Right ventricle myocardium inferior (tissue), 1 donor: ENCODE results near the gene UGT2B7. TPM values are rescaled to one million over a fixed set of nuclear protein-coding genes. Genes with fewer than 3 reads are reported as not detected.
"Not testable (repeated sequence)": the region's sequence is repeated elsewhere in the genome, so short reads cannot be mapped to it uniquely, and the experiment has no call there.

Source experiments
- ATAC-seq: fragments of 200-7000 bp; cut with Tn5 transposase; one replicate; pipeline ENCODE4 v1.9.1; 2020; ENCODE audit warnings: mild to moderate bottlenecking, moderate library complexity
- DNase-seq: peaks from one replicate; pipeline ENCODE4 v3.0.0; 2021; ENCODE audit errors: missing footprints
- intact Hi-C: fragments of 100-400 bp; cut with DNase I; formaldehyde crosslinking; loops from one replicate; pipeline ENCODE4 v1.11.0; 2022
- total RNA-seq: library from RNA; stranded (reverse); fragmentation: NEBNext Ultra II Directional; extraction: Animal tissue kit (Norgen Biotek cat#: 25700); gene quantifications from one replicate; pipeline ENCODE4 v1.2.1, GENCODE V29; 2021
- donor health status: DM: no; HTN: yes; CAD: no; lungs with severe emphysema.

UGT2B7 gene
- total RNA-seq, 1 donor from 2014 or later: not detected

GRCh38 chr4:69075061-69075792 is 21.0 kb upstream of the UGT2B7 start:
- DNase-seq: no peak
- no peak for ATAC-seq
- intact Hi-C loops: no loop called here

GRCh38 chr4:69078852-69079251 is 17.4 kb upstream of the UGT2B7 start:
- no peak for ATAC-seq

GRCh38 chr4:69088473-69088872 is 7.8 kb upstream of the UGT2B7 start:
- intact Hi-C loops: no loop called here
- ATAC-seq (no peak), DNase-seq (no peak)

More at GRCh38 chr4:69078852-69079251, 17.4 kb upstream of the UGT2B7 start:
- DNase-seq: no peak
- intact Hi-C loops: no loop called here

- DNase-seq: no peak
- intact Hi-C loops: no loop called here
- no peak for ATAC-seq
Observed at GRCh38 chr4:69089388-69089787, 6.9 kb upstream of the UGT2B7 start.

- DNase-seq: no peak
- intact Hi-C loops: no loop called here
- no peak for ATAC-seq
Observed at GRCh38 chr4:69092190-69092589, 4.1 kb upstream of the UGT2B7 start.

- intact Hi-C loops: no loop called here
- DNase-seq: no peak
- ATAC-seq: no peak
Observed at GRCh38 chr4:69092980-69093568, 3.2 kb upstream of the UGT2B7 start.

- ATAC-seq: no peak
- DNase-seq: no peak
- intact Hi-C loops: no loop called here
Observed at GRCh38 chr4:69093681-69094080, 2.6 kb upstream of the UGT2B7 start.

GRCh38 chr4:69095301-69095731 is 958 bp upstream of the UGT2B7 start:
- ATAC-seq (no peak), DNase-seq (no peak)
- intact Hi-C loops: no loop called here

GRCh38 chr4:69096810-69097209 is 536 bp downstream of the UGT2B7 start:
- intact Hi-C loops: no loop called here
- ATAC-seq (no peak), DNase-seq (no peak)

GRCh38 chr4:69098470-69098869 is 2.2 kb downstream of the UGT2B7 start:
- DNase-seq (no peak), ATAC-seq (no peak)
- intact Hi-C loops: no loop called here

GRCh38 chr4:69099910-69100309 is 3.6 kb downstream of the UGT2B7 start:
- intact Hi-C loops: no loop called here
- ATAC-seq: no peak
- DNase-seq: no peak

GRCh38 chr4:69102668-69103067 is 6.4 kb downstream of the UGT2B7 start:
- DNase-seq, ATAC-seq, intact Hi-C loops: not testable (repeated sequence)

- no peak for DNase-seq
- intact Hi-C loops: no loop called here
- ATAC-seq: no peak
Observed at GRCh38 chr4:69104719-69105275, 8.5 kb downstream of the UGT2B7 start.

- DNase-seq, intact Hi-C loops: not testable (repeated sequence)
Observed at GRCh38 chr4:69115151-69115850, 19.0 kb downstream of the UGT2B7 start.

GRCh38 chr4:69115851-69116213 is 19.6 kb downstream of the UGT2B7 start:
- ATAC-seq: no peak

More at GRCh38 chr4:69115151-69115850, 19.0 kb downstream of the UGT2B7 start:
- not testable (repeated sequence) for ATAC-seq

GRCh38 chr4:69116645-69117321 is 20.5 kb downstream of the UGT2B7 start:
- intact Hi-C loops: no loop called here
- ATAC-seq: no peak
- no peak for DNase-seq

More at GRCh38 chr4:69115851-69116213, 19.6 kb downstream of the UGT2B7 start:
- no peak for DNase-seq
- intact Hi-C loops: no loop called here

GRCh38 chr4:69120870-69121269 is 24.6 kb downstream of the UGT2B7 start:
- no peak for DNase-seq
- intact Hi-C loops: no loop called here
- no peak for ATAC-seq

GRCh38 chr4:69122476-69122875 is 26.2 kb downstream of the UGT2B7 start:
- intact Hi-C loops: no loop called here
- ATAC-seq (no peak), DNase-seq (no peak)

- DNase-seq (no peak), ATAC-seq (no peak)
- intact Hi-C loops: no loop called here
Observed at GRCh38 chr4:69124941-69125340, 28.7 kb downstream of the UGT2B7 start.
